COLO829 (cell line): Measurements from ENCODE around the gene CDK13.
A peak's percentile ranks its signal among the peaks of the same experiment; 100 is the strongest.

Experiments used
- DNase-seq: peaks from one replicate; pipeline ENCODE4 v3.0.0; 2012; ENCODE audit warnings: low spot score

The CDK13 gene

DNA sequence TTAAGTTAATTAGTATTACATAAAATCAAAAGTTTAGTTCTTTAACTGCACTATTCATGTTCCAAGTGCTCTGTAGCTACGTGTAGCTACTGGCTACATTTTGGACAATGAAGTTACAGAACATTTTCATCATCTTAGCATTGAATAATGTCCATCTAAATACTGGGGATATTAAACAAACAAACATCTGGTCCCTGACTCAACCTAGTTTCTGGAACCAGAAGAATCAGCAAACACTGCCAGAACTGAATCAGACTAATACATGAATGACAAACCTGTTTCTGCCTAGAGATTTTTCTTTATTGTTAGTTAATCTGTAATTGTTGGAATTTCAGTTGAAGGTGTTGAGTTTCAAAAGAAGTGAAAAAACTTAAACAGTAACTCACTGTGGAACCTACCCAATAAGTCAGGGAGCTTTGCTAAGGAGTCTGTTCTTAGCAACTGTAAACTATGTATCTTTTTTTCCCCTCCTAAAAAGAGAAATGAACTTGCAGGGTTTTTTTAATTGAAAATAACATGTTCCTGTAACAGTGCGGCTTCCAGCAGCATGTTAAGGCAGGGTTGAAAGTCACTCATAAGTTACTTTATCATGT lies 58.3 kb downstream of the CDK13 start:
- no peak for DNase-seq

DNA sequence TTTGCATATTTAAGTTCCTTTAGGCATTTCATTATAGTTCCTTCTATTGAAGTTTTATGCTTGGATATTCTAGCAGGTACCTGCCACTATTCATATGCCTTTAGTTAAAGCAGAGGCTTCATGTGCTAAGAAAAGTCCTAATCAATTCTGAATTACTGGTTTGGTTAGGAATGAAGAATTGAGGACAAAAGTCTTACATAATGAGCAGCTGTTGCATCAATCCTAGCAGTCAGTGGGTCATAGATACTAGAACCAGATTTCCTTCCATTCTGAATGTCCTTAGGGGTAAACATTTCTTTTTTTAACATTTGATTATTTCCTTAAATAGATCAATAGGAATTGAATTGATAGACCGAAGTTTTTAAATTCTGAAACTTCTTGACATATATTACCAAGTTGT lies 59.2 kb downstream of the CDK13 start:
- no peak for DNase-seq

DNA sequence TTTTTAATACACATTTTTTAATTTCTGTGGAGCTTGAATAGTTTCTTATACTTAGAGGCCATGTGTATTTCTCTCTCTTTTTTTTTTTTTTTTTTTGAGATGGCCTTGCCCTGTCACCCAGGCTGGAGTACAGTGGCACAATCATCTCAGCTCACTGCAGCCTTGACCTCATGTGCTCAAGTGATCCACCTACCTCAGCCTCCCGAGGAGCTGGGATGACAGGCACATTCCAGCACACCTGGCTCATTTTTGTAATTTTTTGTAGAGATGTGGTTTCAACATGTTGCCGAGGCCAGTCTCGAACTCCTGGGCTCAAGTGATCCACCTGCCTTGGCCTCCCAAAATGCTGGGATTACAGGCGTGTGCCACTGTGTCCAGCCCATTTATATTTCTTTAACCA lies 64.3 kb downstream of the CDK13 start:
- DNase-seq, result no peak

DNA sequence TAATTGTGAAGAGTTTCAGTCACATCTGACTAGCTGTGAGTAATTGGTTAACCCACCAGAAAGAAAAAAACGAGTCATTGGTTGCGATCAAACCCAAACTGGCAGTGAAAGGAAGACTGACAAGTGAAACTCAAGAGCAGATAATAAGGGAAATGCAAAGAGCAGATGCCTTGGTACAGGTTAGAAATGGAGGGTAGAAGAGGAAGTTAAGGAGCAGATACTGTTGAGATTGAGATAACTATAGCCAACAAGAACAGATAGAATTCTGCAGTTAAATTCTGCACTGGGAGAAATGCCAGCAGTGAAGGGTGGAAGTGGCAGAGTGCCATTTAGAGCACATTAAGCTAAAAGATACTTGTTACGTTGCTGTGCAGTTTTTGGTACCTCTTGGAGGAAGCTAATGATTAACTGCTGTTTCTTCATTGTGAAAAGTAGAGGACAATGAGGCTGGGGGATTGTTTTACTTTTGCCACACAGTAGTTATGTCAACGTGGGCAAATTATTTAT lies 65.8 kb downstream of the CDK13 start:
- DNase-seq, result peak; percentile 6

DNA sequence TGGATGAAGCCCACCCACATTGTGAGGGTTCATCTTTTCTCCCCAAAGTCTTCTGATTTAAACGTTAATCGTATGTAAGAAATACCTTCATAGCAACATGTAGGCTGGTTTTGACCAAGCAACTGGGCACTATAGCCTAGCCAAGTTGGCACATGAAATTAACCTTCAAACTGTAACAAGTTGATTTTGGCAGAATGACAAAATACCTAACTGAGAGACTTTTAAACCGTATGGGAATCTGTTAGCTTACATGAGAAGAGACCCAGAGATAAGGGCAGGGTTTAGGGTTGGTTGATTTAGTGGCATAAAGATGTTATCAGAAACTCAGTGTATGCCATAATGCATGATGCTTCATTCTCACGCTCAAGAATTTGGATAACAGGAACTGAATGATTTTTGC lies 69.5 kb downstream of the CDK13 start:
- DNase-seq, result no peak

DNA sequence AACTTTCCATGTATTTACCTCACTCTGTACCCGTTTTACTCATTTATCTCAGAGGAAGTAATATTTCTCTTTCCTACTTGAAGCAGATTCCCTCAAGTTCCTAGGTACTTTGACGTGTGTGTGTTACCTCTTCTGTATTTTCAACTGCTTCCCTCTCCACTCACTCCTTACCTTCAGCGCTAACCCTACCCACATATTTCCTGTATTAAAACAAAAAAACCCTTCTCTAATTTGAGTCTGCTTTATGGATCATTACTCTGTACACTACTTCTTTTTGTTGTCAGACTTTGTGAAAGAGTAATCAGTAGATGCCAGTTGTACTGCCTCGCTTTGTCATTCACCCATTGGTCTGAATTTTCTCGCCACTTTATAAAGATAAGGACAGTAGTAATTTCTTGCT lies 74.0 kb downstream of the CDK13 start:
- no peak for DNase-seq

DNA sequence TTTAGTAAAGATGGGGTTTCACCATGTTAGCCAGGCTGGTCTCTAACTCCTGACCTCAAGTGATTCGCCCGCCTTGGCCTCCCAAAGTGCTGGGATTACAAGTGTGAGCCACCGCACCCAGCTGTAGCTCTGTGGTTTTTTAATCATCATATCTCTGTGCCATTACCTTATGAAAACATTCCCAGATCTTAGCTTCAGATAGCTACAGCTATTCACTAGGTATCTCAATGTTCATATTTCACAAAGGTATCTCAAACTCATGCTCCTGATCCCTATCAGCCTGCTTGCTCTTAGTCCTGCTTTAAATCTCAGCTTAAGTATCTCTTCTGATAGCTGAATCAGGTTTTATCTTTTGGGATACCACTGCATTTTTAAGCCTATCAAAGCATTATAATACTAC lies 74.8 kb downstream of the CDK13 start:
- no peak for DNase-seq

DNA sequence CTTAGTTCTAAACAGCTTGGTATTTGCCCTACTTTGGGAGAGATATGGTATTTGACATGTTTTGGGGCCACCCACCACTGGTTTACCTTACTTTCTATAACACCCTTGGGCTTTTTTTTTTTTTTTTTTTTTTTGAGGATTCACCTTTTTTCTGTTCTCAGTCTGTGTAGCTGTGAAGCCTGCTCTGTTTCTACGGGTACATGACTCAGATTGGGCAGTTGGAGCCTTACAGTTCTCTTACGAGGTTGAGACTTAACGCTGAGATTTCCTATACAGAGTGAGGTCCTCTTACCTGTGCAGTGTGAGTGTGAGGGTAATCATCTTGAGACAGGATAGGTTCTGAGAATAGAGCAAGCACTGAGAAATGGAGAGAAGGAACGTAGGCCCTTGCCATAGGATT lies 77.5 kb downstream of the CDK13 start:
- no peak for DNase-seq

DNA sequence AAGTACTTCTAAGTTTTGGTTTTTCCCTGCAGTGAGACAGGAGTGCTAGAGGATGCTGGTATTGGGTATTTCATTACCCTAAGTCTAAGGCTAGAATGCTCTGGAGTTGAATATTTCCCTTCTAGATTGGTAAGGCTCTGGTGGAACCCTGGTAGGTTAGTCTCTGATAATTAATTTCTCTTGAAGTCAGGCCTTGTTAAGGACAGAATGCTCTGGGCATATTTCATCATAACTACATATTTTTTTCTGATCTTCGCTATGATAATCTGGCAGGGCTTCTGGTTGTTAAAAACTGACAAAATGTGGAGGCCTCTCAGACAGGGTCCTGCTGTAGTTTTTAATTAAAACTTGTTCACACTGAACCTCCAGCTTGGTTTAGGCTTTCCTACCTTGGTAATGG lies 83.8 kb downstream of the CDK13 start:
- no peak for DNase-seq

DNA sequence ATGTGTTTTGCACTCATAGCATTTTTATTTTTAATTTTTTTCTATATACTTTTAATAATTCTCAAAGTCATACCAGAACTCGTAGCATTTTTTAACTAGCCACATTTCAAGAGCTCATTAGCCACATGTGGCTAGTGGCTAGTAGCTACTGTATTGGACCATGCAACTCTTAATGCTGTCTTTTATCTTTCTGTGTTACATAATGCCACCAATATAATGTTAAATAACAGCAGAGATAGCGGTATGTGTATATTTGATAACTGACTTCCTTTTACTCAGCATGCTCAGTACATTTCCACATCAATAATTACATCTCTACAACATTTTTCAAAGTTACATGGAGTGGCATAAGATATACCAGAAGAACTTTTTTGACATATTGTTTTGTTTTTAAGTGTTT lies 91.4 kb downstream of the CDK13 start:
- no peak for DNase-seq

DNA sequence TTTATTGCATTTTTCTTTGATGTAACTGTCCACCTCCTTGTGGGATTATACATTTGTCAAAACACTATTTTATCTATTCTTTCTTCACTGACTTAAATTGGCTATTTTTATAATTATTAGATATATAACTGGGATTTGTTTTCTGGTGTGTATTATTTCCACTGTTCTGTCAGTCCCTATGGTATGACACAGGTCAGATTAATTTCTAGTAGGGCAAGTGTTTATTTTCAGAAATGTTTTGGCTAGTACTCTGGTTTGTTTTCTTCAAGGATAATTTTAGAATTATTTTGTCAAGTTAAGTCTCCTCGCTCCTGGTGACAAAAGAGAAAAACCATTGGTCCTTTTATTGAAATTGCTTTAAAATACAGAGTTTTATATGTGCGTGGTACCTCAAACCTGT lies 93.1 kb downstream of the CDK13 start:
- DNase-seq, result no peak

DNA sequence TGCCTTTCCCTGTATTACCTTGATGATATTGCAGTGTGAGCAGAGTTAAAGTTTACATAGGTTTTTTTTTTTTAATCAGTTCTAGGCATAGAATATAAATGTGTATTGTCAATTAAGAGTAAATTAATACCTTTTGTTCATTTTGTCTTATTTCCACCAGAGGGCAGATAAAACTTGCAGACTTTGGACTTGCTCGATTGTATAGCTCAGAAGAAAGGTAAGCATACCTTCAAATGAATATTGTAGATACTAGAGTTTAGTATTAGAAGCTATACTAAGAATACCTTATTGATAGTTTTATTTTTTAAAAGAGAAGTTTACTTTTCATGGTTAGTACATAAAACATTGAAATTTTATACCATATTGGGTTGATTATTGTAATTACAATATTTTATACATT lies 97.6 kb downstream of the CDK13 start:
- no peak for DNase-seq

DNA sequence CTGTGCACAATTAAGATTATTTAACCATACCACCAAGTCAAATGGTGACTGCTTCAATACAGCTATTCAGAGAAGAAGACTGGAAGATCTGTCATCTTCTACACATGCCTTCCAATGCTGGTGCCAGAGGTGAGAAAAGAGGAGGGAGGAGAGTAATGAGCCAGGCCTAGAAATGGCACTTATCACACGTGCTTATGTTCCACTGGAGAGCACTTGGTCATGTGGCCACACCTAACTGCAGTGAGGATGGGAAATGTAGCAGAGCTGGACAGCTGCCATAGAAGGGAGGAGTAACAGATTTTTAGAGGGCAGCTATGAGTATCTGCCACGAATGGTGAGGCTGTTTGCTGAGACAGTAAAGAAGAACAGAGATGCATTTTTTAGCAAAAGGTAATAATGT lies 107.2 kb downstream of the CDK13 start:
- DNase-seq, result no peak

DNA sequence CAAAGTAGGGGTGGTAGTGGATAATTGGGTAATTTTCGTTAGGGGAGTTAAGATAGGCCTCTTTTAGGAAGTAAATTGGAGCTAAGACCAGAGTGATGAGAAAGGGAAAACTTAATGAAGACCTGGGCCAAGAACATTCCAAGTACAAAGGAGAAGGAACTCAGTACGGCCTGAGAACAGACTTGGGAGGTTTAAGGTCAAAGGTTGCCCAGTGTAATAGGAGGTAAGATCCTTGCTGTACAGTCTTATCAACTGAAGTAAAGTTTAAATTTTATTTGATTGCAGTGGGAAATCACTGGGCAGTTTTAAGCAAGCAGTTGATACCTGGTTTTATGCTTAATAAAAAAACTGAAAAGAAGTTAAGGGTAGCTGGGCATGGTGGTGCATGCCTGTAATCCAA lies 108.0 kb downstream of the CDK13 start:
- no peak for DNase-seq

DNA sequence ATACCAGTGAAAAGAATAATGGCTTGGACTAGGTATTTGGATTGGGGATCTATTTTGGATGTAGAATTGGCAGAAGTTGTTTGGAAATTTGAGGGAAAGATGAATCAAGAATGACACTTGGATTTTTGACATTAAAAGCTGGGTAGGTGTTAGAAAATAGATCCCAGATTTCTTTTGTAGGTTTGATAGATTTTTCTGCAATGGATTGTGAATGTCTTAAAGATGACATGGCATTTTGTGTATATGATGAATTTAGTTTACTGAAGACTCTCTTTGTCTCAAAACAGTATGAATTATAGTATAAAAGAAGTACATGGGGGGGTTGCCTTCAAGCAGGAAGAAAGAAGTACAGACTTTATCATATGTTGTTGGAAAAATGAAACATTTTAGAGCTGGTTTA lies 108.6 kb downstream of the CDK13 start:
- DNase-seq, result no peak

DNA sequence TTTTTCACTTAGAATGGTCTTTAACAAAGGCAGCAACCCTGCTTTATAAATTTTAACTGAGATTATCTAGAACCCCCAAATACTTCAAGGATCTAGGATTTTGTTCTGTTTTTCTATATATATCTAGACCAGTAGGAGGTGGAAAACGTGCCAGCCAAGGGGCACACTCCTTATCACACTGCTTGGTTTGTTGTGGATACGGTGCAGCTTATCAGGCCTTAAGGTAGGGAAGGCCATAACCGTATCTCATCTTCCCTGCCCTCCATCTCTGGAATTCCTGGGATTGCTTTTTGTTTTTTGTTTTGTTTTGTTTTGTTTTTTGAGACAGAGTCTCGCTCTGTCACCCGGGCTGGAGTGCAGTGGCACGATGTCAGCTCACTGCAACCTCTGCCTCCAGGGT lies 109.0 kb downstream of the CDK13 start:
- no peak for DNase-seq

DNA sequence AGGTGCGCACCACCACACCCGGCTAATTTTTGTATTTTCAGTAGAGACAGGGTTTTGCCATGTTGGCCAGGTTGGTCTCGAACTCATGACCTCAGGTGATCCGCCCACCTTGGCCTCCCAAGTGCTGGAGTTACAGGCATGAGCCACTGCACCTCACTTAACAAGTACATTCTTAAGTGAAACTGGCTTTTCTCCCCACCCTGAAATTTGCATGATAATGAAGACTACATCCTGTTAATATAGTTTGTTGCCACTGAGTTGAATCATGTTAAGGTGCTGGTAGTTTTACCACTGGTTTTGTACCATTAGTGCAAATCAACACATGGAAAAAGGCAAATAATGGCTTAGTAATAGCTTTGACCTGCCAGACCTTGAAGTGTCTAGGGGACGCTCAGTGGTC lies 122.2 kb downstream of the CDK13 start:
- DNase-seq, result no peak

DNA sequence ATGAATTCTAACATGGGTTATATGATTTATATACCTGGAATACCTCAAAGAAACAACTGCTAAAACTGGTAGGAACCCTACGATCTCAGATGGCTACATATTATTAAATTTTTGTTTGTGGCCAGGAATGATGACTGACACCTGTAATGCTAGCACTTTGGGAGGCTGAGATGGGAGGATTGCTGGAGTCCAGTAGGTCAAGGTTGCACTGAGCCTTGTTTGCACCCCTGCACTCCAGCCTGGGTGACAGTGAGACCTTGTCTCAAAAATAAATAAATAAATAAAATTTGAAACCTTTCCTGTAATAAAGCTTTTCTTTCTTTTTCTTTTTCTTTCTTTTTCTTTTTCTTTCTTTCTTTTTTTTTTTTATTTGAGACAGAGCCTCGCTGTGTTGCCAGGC lies 123.2 kb downstream of the CDK13 start:
- no peak for DNase-seq

DNA sequence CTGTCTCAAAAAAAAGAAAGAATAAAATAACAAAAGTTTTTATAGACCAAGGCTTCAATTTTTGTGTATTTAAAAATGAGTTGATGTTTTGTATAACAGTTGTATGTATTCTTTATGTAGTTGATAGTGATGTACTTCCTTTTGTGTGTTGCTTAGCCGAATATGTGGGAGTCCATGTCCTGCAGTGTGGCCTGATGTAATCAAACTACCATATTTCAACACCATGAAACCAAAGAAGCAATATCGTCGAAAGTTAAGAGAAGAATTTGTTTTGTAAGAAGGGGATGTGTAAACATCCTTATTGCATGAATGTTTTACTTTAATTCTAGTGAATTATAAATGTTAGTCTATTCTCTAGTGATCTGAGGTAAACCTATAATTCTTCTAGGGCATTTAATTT lies 127.8 kb downstream of the CDK13 start:
- no peak for DNase-seq

DNA sequence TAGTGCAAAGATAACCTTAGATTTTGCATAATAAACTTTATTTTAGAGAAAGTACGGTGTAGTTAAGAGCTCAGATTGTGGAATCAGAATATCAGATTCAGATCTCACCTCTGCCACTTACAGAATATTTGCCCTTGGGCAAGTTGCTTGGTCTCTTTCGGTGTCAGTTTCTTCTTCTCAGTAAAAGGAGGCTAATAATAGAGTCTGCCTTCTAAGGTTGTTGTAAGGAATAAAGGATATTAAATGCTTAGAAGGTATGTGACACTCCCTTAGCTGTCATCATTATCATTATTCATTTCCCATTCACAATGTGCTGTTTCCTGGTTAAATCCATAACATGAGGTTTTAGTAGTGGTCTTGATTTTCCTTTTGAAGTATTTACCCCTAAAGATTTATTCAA lies 142.1 kb downstream of the CDK13 start:
- no peak for DNase-seq

DNA sequence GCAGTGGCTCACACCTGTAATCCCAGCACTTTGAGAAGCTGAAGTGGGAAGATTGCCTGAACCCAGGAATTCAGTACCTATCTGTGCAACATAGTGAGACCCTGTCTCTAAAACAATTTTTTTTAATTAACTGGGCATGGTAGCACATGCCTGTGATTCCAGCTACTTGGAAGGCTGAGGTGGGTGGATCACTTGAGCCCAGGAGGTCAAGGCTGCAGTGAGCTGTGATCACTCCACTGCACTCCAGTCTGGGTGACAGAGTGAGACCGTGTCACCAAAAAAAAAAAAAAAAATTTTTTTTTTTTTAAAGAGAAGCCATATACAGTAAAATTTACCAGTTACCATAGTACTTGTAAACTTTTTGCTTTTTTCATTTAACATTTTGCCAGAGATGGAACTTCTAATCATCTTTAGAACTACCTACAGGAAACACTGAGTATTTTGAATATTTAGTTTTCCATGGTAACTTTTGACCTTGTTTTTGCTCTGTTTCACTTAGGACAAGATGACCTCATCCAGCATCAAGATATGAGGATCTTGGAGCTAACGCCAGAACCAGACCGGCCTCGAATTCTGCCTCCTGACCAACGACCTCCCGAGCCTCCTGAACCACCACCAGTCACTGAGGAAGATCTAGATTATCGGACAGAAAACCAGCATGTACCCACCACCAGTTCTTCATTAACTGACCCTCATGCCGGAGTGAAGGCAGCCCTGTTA lies 143.7 kb downstream of the CDK13 start:
- no peak for DNase-seq

DNA sequence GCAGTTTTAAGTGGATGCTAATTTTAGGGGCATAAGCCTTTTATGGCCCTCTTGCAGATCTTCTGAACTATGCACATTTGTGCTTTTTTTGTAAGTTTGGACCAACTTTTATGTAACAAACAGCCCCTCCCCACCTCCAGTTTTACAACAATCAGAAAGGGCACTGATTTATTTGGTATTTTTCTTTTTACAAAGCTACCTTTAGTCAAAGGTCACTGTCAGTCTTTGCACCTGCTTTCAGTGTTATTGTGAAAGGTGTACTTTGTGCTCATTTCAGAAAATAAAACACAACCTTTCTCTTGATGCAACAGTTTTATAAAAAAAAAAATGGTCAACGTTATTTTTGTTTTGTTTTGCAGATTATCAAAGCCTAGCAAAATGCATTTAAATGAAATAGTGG lies 145.2 kb downstream of the CDK13 start:
- DNase-seq, result no peak

DNA sequence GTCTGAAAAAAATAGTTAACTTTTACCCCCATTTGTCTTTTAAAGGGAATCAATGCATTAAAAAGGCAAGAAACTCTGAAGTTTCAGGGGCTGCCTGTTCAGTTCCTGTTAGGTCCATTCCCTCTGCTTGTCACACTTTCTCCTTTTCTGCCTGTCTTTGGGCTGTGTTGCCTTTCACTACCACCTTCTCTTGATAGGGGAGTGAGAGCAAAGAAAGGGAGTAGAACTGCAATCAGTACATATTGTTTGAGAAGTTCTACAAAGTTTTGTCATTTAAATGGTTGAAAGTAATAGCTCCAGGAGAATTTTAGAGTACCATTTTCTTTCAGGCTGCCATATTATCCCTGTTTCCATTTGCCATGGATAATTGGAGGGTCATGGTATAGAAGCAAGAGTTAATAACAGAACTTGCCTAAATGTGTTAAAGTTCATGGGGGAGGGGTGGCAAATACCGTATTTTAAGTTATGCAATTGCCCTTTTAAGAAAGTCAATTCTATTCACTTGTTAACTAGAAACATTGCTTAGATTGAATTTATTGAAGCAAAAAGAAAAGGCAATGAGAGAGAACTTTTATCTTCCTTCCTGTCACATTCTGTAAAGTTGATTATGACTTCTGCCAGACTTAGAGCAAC lies 145.8 kb downstream of the CDK13 start:
- DNase-seq, result no peak

DNA sequence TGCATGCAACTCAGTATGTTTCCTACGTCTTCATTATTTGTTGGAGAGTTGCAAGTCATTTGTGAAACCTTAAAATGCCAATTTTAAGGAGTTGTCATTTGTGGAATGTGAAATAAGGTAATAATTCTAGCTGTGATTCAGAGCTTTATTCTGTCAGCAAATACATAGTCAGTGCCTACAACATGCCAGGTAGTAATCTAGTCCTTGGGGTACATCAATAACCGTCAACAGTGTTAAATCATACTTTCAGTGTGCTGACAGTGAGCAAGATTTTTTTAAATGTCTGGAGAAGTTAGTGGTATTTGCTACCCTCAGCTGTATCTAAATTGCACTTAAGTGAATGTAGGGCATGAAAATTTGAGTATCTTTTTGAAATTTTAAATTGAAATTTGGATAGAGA lies 147.7 kb downstream of the CDK13 start:
- no peak for DNase-seq
